ENCODE data around the gene SRGAP3.

SRGAP3 gene

GRCh38 chr3:9280451-9281219 lies 31.2 kb upstream of the SRGAP3 start:
- Histone ChIP-seq H3K9me3 (ENCODE audit: control insufficient read depth in 2 of 2, low read length in 2 of 2) (no peaks in the 10 kb centered on the region), H3K4me3 (ENCODE audit: low read length in 2 of 2) (no peak overlapping the region), H3K36me3 (ENCODE audit: control insufficient read depth in 2 of 2, insufficient read depth in 2 of 2, low read length in 2 of 2) (no peaks in the 10 kb centered on the region), H3K4me1 (ENCODE audit: control insufficient read depth in 2 of 2, insufficient read depth in 2 of 2, low read length in 2 of 2) (no peaks in the 10 kb centered on the region), H3K27ac (ENCODE audit: low read depth in 2 of 2, low read length in 2 of 2) (no peak overlapping the region), H3K9ac (ENCODE audit: low read depth in 1 of 2, low read length in 2 of 2) (no peak overlapping the region), H3K27me3 (ENCODE audit: control insufficient read depth in 2 of 2, insufficient read depth in 2 of 2, low read length in 2 of 2) (no peaks in the 10 kb centered on the region)

- H3K27ac ChIP-seq (ENCODE audit: low read depth in 2 of 2, low read length in 2 of 2), result no peak overlapping the region
- H3K4me1 ChIP-seq (ENCODE audit: control insufficient read depth in 2 of 2, insufficient read depth in 2 of 2, low read length in 2 of 2), result no peaks in the 10 kb centered on the region
- H3K9me3 ChIP-seq (ENCODE audit: control insufficient read depth in 2 of 2, low read length in 2 of 2), result no peaks in the 10 kb centered on the region
- no peak overlapping the region for H3K9ac ChIP-seq (ENCODE audit: low read depth in 1 of 2, low read length in 2 of 2)
- no peak overlapping the region for H3K4me3 ChIP-seq (ENCODE audit: low read length in 2 of 2)
- no peaks in the 10 kb centered on the region for H3K27me3 ChIP-seq (ENCODE audit: control insufficient read depth in 2 of 2, insufficient read depth in 2 of 2, low read length in 2 of 2)
- no peaks in the 10 kb centered on the region for H3K36me3 ChIP-seq (ENCODE audit: control insufficient read depth in 2 of 2, insufficient read depth in 2 of 2, low read length in 2 of 2)
Measured at GRCh38 chr3:9279966-9280365, 30.5 kb upstream of the SRGAP3 start.

DNA sequence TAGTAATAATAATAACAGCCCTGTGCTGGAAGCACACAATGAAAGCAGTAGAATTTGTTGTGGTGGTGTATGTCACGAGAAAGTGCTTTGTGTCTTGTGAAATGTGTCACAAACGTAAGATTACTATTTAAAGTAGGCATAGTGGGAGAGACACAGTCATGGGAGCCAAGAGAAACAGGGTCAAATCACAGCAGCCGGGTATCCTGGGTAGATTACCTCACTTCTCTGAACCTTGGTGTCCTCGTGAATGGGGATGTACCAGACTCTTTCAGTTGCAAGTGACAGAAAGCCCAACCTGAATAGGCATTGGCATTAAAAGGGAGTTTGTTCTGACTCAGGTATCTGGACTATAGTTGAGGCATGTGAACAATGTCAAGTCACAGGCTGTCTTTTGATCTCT lies 29.1 kb upstream of the SRGAP3 start:
- no peak overlapping the region for H3K27ac ChIP-seq (ENCODE audit: low read depth in 2 of 2, low read length in 2 of 2)
- H3K4me3 ChIP-seq (ENCODE audit: low read length in 2 of 2), result no peak overlapping the region
- H3K9ac ChIP-seq (ENCODE audit: low read depth in 1 of 2, low read length in 2 of 2), result no peak overlapping the region
- no peaks in the 10 kb centered on the region for H3K27me3 ChIP-seq (ENCODE audit: control insufficient read depth in 2 of 2, insufficient read depth in 2 of 2, low read length in 2 of 2)
- H3K36me3 ChIP-seq (ENCODE audit: control insufficient read depth in 2 of 2, insufficient read depth in 2 of 2, low read length in 2 of 2), result no peaks in the 10 kb centered on the region
- H3K9me3 ChIP-seq (ENCODE audit: control insufficient read depth in 2 of 2, low read length in 2 of 2), result no peaks in the 10 kb centered on the region
- no peaks in the 10 kb centered on the region for H3K4me1 ChIP-seq (ENCODE audit: control insufficient read depth in 2 of 2, insufficient read depth in 2 of 2, low read length in 2 of 2)

DNA sequence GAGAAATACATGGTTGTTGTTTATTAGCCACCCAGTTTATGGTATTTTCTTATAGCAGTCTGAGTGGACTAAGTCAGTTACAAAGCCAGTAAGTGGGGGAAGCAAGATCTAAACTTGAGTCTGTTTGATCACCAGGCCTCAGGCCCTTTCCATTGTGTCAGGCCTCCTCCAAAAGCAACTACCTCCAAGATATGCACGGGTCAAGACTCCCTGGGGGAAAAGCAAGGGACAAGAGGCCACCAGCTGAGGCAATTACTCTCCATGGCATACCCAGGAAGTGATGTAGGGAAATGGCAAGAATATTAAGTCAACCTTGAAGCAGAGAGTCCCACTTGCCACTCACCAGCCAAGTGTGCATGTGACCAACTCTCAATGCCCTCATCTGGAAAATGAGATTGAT lies 28.6 kb upstream of the SRGAP3 start:
- H3K9ac ChIP-seq (ENCODE audit: low read depth in 1 of 2, low read length in 2 of 2), result no peak overlapping the region
- H3K36me3 ChIP-seq (ENCODE audit: control insufficient read depth in 2 of 2, insufficient read depth in 2 of 2, low read length in 2 of 2), result no peaks in the 10 kb centered on the region
- no peak overlapping the region for H3K4me3 ChIP-seq (ENCODE audit: low read length in 2 of 2)
- H3K27ac ChIP-seq (ENCODE audit: low read depth in 2 of 2, low read length in 2 of 2), result no peak overlapping the region
- no peaks in the 10 kb centered on the region for H3K9me3 ChIP-seq (ENCODE audit: control insufficient read depth in 2 of 2, low read length in 2 of 2)
- H3K27me3 ChIP-seq (ENCODE audit: control insufficient read depth in 2 of 2, insufficient read depth in 2 of 2, low read length in 2 of 2), result no peaks in the 10 kb centered on the region
- no peaks in the 10 kb centered on the region for H3K4me1 ChIP-seq (ENCODE audit: control insufficient read depth in 2 of 2, insufficient read depth in 2 of 2, low read length in 2 of 2)

GRCh38 chr3:9276761-9277370 lies 27.4 kb upstream of the SRGAP3 start:
- H3K9ac ChIP-seq (ENCODE audit: low read depth in 1 of 2, low read length in 2 of 2), result no peak overlapping the region
- no peaks in the 10 kb centered on the region for H3K27me3 ChIP-seq (ENCODE audit: control insufficient read depth in 2 of 2, insufficient read depth in 2 of 2, low read length in 2 of 2)
- no peaks in the 10 kb centered on the region for H3K36me3 ChIP-seq (ENCODE audit: control insufficient read depth in 2 of 2, insufficient read depth in 2 of 2, low read length in 2 of 2)
- no peaks in the 10 kb centered on the region for H3K4me1 ChIP-seq (ENCODE audit: control insufficient read depth in 2 of 2, insufficient read depth in 2 of 2, low read length in 2 of 2)
- H3K9me3 ChIP-seq (ENCODE audit: control insufficient read depth in 2 of 2, low read length in 2 of 2), result no peaks in the 10 kb centered on the region
- no peak overlapping the region for H3K27ac ChIP-seq (ENCODE audit: low read depth in 2 of 2, low read length in 2 of 2)
- no peak overlapping the region for H3K4me3 ChIP-seq (ENCODE audit: low read length in 2 of 2)

DNA sequence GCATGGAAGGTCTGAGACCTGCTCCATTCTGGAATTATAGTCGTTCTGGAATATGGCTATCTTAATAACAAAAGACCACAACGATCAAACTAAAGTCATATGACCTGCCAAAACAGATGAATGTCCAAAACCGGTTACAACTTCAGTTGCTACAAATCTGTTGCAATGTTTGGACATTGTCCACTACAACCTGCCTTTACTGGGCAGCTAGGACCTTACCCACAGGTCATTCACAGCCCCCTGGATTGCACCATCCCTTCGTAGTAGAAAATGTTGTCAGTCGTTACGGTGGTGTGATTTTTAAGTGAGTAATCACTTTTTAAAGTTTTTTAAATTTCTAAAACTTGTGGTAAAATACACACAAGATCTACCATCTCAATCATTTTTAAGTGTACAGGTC lies 22.5 kb upstream of the SRGAP3 start:
- H3K27me3 ChIP-seq (ENCODE audit: control insufficient read depth in 2 of 2, insufficient read depth in 2 of 2, low read length in 2 of 2), result no peaks in the 10 kb centered on the region
- H3K27ac ChIP-seq (ENCODE audit: low read depth in 2 of 2, low read length in 2 of 2), result no peak overlapping the region
- no peaks in the 10 kb centered on the region for H3K9me3 ChIP-seq (ENCODE audit: control insufficient read depth in 2 of 2, low read length in 2 of 2)
- no peaks in the 10 kb centered on the region for H3K4me1 ChIP-seq (ENCODE audit: control insufficient read depth in 2 of 2, insufficient read depth in 2 of 2, low read length in 2 of 2)
- no peak overlapping the region for H3K9ac ChIP-seq (ENCODE audit: low read depth in 1 of 2, low read length in 2 of 2)
- no peak overlapping the region for H3K4me3 ChIP-seq (ENCODE audit: low read length in 2 of 2)
- H3K36me3 ChIP-seq (ENCODE audit: control insufficient read depth in 2 of 2, insufficient read depth in 2 of 2, low read length in 2 of 2), result no peaks in the 10 kb centered on the region

DNA sequence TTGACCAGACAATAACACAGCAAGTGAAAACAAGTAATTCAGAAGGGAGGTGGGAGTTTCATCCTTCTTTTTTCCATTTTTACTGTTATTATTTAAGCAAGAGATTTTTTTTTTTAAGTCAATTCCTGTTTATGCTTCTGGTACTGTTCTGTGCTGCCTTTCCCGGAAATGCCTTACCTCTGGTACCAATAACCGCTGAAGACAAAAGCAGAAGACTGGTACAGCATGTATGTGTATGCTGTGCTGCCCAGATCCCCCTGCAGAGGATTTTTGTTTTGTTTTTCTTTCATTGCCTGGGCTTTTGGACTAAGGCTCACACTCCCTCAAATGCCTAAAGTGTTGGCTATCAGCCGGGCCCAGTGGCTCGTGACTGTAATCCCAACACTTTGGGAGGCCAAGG lies 21.3 kb upstream of the SRGAP3 start:
- H3K36me3 ChIP-seq (ENCODE audit: control insufficient read depth in 2 of 2, insufficient read depth in 2 of 2, low read length in 2 of 2), result no peaks in the 10 kb centered on the region
- H3K27ac ChIP-seq (ENCODE audit: low read depth in 2 of 2, low read length in 2 of 2), result no peak overlapping the region
- no peaks in the 10 kb centered on the region for H3K27me3 ChIP-seq (ENCODE audit: control insufficient read depth in 2 of 2, insufficient read depth in 2 of 2, low read length in 2 of 2)
- no peak overlapping the region for H3K4me3 ChIP-seq (ENCODE audit: low read length in 2 of 2)
- H3K9me3 ChIP-seq (ENCODE audit: control insufficient read depth in 2 of 2, low read length in 2 of 2), result no peaks in the 10 kb centered on the region
- no peak overlapping the region for H3K9ac ChIP-seq (ENCODE audit: low read depth in 1 of 2, low read length in 2 of 2)
- no peaks in the 10 kb centered on the region for H3K4me1 ChIP-seq (ENCODE audit: control insufficient read depth in 2 of 2, insufficient read depth in 2 of 2, low read length in 2 of 2)

- no peaks in the 10 kb centered on the region for H3K36me3 ChIP-seq (ENCODE audit: control insufficient read depth in 2 of 2, insufficient read depth in 2 of 2, low read length in 2 of 2)
- H3K4me1 ChIP-seq (ENCODE audit: control insufficient read depth in 2 of 2, insufficient read depth in 2 of 2, low read length in 2 of 2), result no peaks in the 10 kb centered on the region
- H3K9ac ChIP-seq (ENCODE audit: low read depth in 1 of 2, low read length in 2 of 2), result no peak overlapping the region
- no peak overlapping the region for H3K4me3 ChIP-seq (ENCODE audit: low read length in 2 of 2)
- no peaks in the 10 kb centered on the region for H3K9me3 ChIP-seq (ENCODE audit: control insufficient read depth in 2 of 2, low read length in 2 of 2)
- H3K27me3 ChIP-seq (ENCODE audit: control insufficient read depth in 2 of 2, insufficient read depth in 2 of 2, low read length in 2 of 2), result no peaks in the 10 kb centered on the region
- H3K27ac ChIP-seq (ENCODE audit: low read depth in 2 of 2, low read length in 2 of 2), result no peak overlapping the region
Measured at GRCh38 chr3:9266716-9267115, 17.3 kb upstream of the SRGAP3 start.

- Histone ChIP-seq H3K27me3 (ENCODE audit: control insufficient read depth in 2 of 2, insufficient read depth in 2 of 2, low read length in 2 of 2) (no peaks in the 10 kb centered on the region), H3K27ac (ENCODE audit: low read depth in 2 of 2, low read length in 2 of 2) (no peak overlapping the region), H3K4me1 (ENCODE audit: control insufficient read depth in 2 of 2, insufficient read depth in 2 of 2, low read length in 2 of 2) (no peaks in the 10 kb centered on the region), H3K9me3 (ENCODE audit: control insufficient read depth in 2 of 2, low read length in 2 of 2) (no peaks in the 10 kb centered on the region), H3K9ac (ENCODE audit: low read depth in 1 of 2, low read length in 2 of 2) (no peak overlapping the region), H3K4me3 (ENCODE audit: low read length in 2 of 2) (no peak overlapping the region), H3K36me3 (ENCODE audit: control insufficient read depth in 2 of 2, insufficient read depth in 2 of 2, low read length in 2 of 2) (no peaks in the 10 kb centered on the region)
Measured at GRCh38 chr3:9260305-9260704, 10.9 kb upstream of the SRGAP3 start.

GRCh38 chr3:9257092-9257491 lies 7.6 kb upstream of the SRGAP3 start:
- Histone ChIP-seq H3K4me1 (ENCODE audit: control insufficient read depth in 2 of 2, insufficient read depth in 2 of 2, low read length in 2 of 2) (no peaks in the 10 kb centered on the region), H3K27me3 (ENCODE audit: control insufficient read depth in 2 of 2, insufficient read depth in 2 of 2, low read length in 2 of 2) (no peaks in the 10 kb centered on the region), H3K36me3 (ENCODE audit: control insufficient read depth in 2 of 2, insufficient read depth in 2 of 2, low read length in 2 of 2) (no peaks in the 10 kb centered on the region), H3K9ac (ENCODE audit: low read depth in 1 of 2, low read length in 2 of 2) (no peak overlapping the region), H3K4me3 (ENCODE audit: low read length in 2 of 2) (no peak overlapping the region), H3K9me3 (ENCODE audit: control insufficient read depth in 2 of 2, low read length in 2 of 2) (no peaks in the 10 kb centered on the region), H3K27ac (ENCODE audit: low read depth in 2 of 2, low read length in 2 of 2) (no peak overlapping the region)

Measured in mucosa of rectum (tissue), 2 donors.